ENCODE data around the gene NHERF2. TPM values are rescaled to one million over a fixed set of nuclear protein-coding genes. Genes with fewer than 3 reads are reported as not detected.

Gene NHERF2
- total and polyA plus RNA-seq, 7 donors = 61.6 to 156 (median 86.8) TPM

DNA sequence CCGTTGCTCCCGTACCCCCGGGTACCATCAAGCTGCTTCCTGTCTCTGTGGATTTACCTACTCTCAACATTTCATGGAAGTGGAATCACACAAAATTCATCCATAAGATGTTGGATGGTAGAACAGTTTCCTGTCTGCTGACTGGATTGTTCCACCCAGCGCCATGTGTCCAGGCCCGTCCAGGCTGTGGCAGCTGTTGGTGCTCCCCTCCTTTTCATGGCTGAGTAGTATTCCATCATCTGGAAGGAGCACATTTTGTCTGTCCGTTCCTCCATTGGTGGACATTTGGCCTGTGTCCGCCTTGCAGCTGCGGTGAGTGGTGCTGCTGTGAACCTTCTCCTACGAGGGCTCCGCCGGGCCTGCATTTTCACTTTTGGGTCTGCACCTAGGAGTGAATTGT, 39.4 kb downstream of the NHERF2 start:
- H3K36me3 ChIP-seq (ENCODE audit: insufficient read depth in 1 of 2, low read depth in 1 of 2) = peaks cover 7 to 86% of the 10 kb centered on the region in 2 donors
- WGBS, 3 donors = 96 to 98% (median 97%) methylated on average over 11 of the region's 11 CpGs
- no peak for ATAC-seq
- H3K27me3 ChIP-seq (ENCODE audit: insufficient read depth in 3 of 3, low read length in 2 of 3) = no peaks in the 10 kb centered on the region
- no peak overlapping the region for H3K27ac ChIP-seq
- TF ChIP-seq CTCF (IDR thresholded peaks at IDR 0.05) = no peak
- no peak for DNase-seq
- H3K4me1 ChIP-seq = no peaks in the 10 kb centered on the region
- intact Hi-C loops (cut with DNase I) = no loop called here
- H3K4me3 ChIP-seq = no peak overlapping the region
- H3K9me3 ChIP-seq = no peaks in the 10 kb centered on the region

DNA sequence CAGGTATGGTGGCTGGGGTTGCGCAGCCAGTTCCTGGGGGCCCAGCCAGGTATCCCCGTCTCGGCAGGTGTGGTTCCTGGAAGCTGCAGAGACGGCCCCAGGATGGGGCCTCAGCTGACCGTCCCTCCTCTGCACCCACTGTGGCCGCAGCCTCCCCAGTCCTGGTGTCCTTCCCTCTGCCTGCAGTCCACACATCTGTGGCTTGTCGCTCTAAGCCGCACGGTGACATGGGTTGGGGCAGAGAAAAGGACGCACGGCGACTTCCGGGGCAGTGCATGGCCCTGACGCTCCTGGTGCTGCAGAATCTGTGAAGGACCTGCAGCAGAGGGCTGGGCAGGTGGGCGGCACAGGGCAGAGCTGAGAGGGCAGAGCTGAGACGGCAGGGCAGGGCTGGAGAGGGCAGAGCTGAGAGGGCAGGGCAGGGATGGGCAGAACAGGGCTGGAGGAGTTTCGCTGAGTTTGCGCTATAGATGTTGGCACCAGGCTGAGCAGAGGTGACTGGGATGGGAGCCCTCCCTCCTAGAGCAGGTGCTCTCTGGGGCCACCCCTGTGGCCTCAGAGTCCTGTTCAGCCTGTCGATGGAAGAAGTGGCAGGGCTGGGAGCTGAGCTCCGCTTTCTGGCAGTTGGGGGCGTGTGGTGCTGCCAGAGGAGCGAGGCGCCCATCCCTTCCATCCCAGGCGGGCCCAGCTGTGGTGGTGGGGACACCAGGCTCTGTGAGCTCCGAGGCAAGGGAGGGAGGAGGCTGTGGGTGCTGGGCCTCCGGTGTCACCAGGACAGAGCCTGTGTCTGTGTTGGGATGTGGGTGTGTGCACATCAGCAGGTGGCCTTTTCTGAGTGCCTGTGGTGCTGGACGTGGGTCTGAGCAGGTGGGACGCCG, 44.1 kb downstream of the NHERF2 start:
- intact Hi-C loops (cut with DNase I) = no loop called here
- 92 to 93% (median 92%) methylated on average over 27 to 29 of the region's 29 CpGs for WGBS, 3 donors
- no peak overlapping the region for H3K27ac ChIP-seq
- peaks cover 7 to 89% of the 10 kb centered on the region in 2 donors for H3K36me3 ChIP-seq (ENCODE audit: insufficient read depth in 1 of 2, low read depth in 1 of 2)
- H3K4me3 ChIP-seq = no peak overlapping the region
- no peak for TF ChIP-seq CTCF (IDR thresholded peaks at IDR 0.05)
- ATAC-seq (peak in 1 of 4 donors; percentile 14), DNase-seq (no peak)
- no peaks in the 10 kb centered on the region for H3K27me3 ChIP-seq (ENCODE audit: insufficient read depth in 3 of 3, low read length in 2 of 3)
- no peaks in the 10 kb centered on the region for H3K9me3 ChIP-seq
- no peaks in the 10 kb centered on the region for H3K4me1 ChIP-seq

- Histone ChIP-seq H3K36me3 (ENCODE audit: insufficient read depth in 1 of 2, low read depth in 1 of 2) (peaks cover 3 to 89% of the 10 kb centered on the region in 2 donors), H3K9me3 (no peaks in the 10 kb centered on the region), H3K27ac (no peak overlapping the region), H3K4me3 (no peak overlapping the region), H3K27me3 (ENCODE audit: insufficient read depth in 3 of 3, low read length in 2 of 3) (no peaks in the 10 kb centered on the region), H3K4me1 (no peaks in the 10 kb centered on the region)
- WGBS, 3 donors = 80 to 88% (median 83%) methylated on average over 34 of the region's 34 CpGs
- no peak for TF ChIP-seq CTCF (IDR thresholded peaks at IDR 0.05)
- intact Hi-C loops (cut with DNase I) = loop anchor here in 1 of 2 donors (1.0 kb wide), 1 partner anchor 44 kb away; no protein-coding TSS in a partner anchor
- peak in 1 of 4 donors; percentile 16 for ATAC-seq
- no peak for DNase-seq
Measured at GRCh38 chr16:2071454-2072202, 44.9 kb downstream of the NHERF2 start.

DNA sequence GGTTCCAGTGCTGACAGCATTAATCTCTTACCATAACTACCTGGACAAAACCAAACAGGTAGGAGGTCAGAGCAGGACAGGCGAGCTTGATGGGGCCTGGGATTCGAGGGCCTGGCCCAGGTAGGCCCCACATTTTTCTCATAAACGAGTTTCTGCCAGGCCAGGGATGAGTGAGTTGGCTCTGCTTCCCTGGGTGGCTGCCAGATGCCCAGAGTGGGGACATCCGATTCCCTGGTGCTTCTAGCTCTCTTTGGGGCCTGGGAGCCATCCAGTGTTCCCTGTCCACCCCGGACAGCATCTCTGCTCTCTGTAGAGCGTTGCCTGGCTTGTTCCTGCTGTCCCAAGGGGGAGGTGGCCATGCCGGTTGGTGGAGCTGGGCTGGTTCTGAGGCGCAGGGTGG, 46.2 kb downstream of the NHERF2 start:
- Histone ChIP-seq H3K4me3 (no peak overlapping the region), H3K4me1 (no peaks in the 10 kb centered on the region), H3K36me3 (ENCODE audit: insufficient read depth in 1 of 2, low read depth in 1 of 2) (peaks cover 3 to 92% of the 10 kb centered on the region in 2 donors), H3K9me3 (no peaks in the 10 kb centered on the region), H3K27ac (no peak overlapping the region), H3K27me3 (ENCODE audit: insufficient read depth in 3 of 3, low read length in 2 of 3) (no peaks in the 10 kb centered on the region)
- DNase-seq (no peak), ATAC-seq (no peak)
- intact Hi-C loops (cut with DNase I) = loop anchor here in 1 of 2 donors (1.0 kb wide), 1 partner anchor 46 kb away; no protein-coding TSS in a partner anchor
- WGBS, 3 donors = 68 to 77% (median 70%) methylated on average over 8 of the region's 8 CpGs
- TF ChIP-seq CTCF (IDR thresholded peaks at IDR 0.05) = no peak

Measured in psoas muscle (tissue), 8 donors.